ENCODE results near the gene CTSA.

The CTSA gene

GRCh38 chr20:45912344-45912682 lies 21.2 kb downstream of the CTSA start:
- peaks cover 40% of the 10 kb centered on the region for H3K4me1 ChIP-seq (ENCODE audit: low read length)
- H3K27ac ChIP-seq (ENCODE audit: low read length), result peak overlapping the region; percentile 69
- no peaks in the 10 kb centered on the region for H4K20me1 ChIP-seq (ENCODE audit: insufficient read depth, low read length)
- no peaks in the 10 kb centered on the region for H3K36me3 ChIP-seq (replicated peaks; ENCODE audit: low read depth, low read length)
- H2AFZ ChIP-seq (ENCODE audit: low read depth, low read length), result peak overlapping the region; percentile 78
- H3K27me3 ChIP-seq (ENCODE audit: low read depth, low read length), result no peaks in the 10 kb centered on the region
- H3K9ac ChIP-seq (ENCODE audit: low read length), result peak overlapping the region; percentile 77
- H3K4me2 ChIP-seq (ENCODE audit: low read length), result peak overlapping the region; percentile 92
- TF ChIP-seq CTCF (IDR thresholded peaks at IDR 0.05; ENCODE audit: low read depth, low read length) (no peak), EZH2phosphoT487 (IDR thresholded peaks at IDR 0.05; ENCODE audit: low read depth) (no peak)
- no peaks in the 10 kb centered on the region for H3K9me3 ChIP-seq (ENCODE audit: insufficient read depth, low read length)
- no peaks in the 10 kb centered on the region; the same call in 1 of the 2 replicates for H3K79me2 ChIP-seq (ENCODE audit: low read length)
- peak overlapping the region; percentile 73 for H3K4me3 ChIP-seq (ENCODE audit: low read length)

DNA sequence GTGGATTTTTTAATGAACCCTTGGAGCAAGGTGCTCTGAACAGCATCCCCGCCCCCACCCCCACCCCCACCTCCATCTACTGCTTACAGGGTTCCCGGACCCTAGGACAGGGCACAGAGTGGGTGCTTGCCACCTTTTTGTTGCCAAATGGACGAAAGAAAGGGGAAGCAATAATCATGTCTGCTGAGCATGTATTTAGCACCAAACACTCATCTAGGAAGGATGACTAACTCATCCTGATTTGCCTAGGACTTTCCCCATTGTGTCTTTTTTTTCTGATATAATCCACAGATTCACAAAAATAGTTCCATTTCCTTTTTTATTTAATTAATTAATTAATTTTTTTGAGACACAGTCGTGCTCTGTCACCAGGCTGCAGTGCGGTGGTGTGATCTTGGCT lies 22.0 kb downstream of the CTSA start:
- Histone ChIP-seq H3K4me1 (ENCODE audit: low read length) (peaks cover 40% of the 10 kb centered on the region), H4K20me1 (ENCODE audit: insufficient read depth, low read length) (no peaks in the 10 kb centered on the region), H3K9ac (ENCODE audit: low read length) (peak overlapping the region; percentile 77; the same call in 1 of the 2 replicates), H3K36me3 (replicated peaks; ENCODE audit: low read depth, low read length) (no peaks in the 10 kb centered on the region), H3K27me3 (ENCODE audit: low read depth, low read length) (no peaks in the 10 kb centered on the region), H3K4me2 (ENCODE audit: low read length) (peak overlapping the region; percentile 92), H2AFZ (ENCODE audit: low read depth, low read length) (no peak overlapping the region), H3K4me3 (ENCODE audit: low read length) (peak overlapping the region; percentile 73), H3K79me2 (ENCODE audit: low read length) (no peaks in the 10 kb centered on the region; the same call in 1 of the 2 replicates), H3K9me3 (ENCODE audit: insufficient read depth, low read length) (no peaks in the 10 kb centered on the region), H3K27ac (ENCODE audit: low read length) (peak overlapping the region; percentile 69)
- TF ChIP-seq EZH2phosphoT487 (IDR thresholded peaks at IDR 0.05; ENCODE audit: low read depth) (no peak), CTCF (IDR thresholded peaks at IDR 0.05; ENCODE audit: low read depth, low read length) (no peak)

DNA sequence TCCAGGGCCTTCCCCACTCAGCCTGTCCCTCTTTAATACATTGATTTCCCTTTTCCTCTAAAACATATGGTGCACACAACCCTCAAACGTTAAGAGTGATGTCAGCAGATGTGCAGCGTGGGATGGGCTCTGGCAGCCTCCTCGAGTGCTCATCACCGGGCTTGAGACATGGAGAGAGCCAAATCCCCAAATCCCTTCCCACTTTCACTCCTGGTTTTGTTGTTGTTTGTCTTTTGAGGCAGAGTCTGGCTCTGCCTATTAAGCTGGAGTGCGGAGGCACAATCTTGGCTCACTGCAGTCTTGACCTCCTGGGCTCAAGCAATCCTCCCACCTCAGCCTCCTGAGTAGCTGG lies 26.6 kb downstream of the CTSA start:
- H3K27me3 ChIP-seq (ENCODE audit: low read depth, low read length), result peaks cover 8% of the 10 kb centered on the region; the same call in 1 of the 2 replicates
- H3K79me2 ChIP-seq (ENCODE audit: low read length), result no peaks in the 10 kb centered on the region
- no peak overlapping the region for H3K4me2 ChIP-seq (ENCODE audit: low read length)
- H3K36me3 ChIP-seq (replicated peaks; ENCODE audit: low read depth, low read length), result no peaks in the 10 kb centered on the region
- no peaks in the 10 kb centered on the region for H4K20me1 ChIP-seq (ENCODE audit: insufficient read depth, low read length)
- peaks cover 18% of the 10 kb centered on the region for H3K4me1 ChIP-seq (ENCODE audit: low read length)
- H3K4me3 ChIP-seq (ENCODE audit: low read length), result no peak overlapping the region
- no peaks in the 10 kb centered on the region for H3K9me3 ChIP-seq (ENCODE audit: insufficient read depth, low read length)
- no peak overlapping the region for H2AFZ ChIP-seq (ENCODE audit: low read depth, low read length)
- H3K27ac ChIP-seq (ENCODE audit: low read length), result no peak overlapping the region
- no peak overlapping the region for H3K9ac ChIP-seq (ENCODE audit: low read length)
- TF ChIP-seq CTCF (IDR thresholded peaks at IDR 0.05; ENCODE audit: low read depth, low read length) (no peak), EZH2phosphoT487 (IDR thresholded peaks at IDR 0.05; ENCODE audit: low read depth) (no peak)

DNA sequence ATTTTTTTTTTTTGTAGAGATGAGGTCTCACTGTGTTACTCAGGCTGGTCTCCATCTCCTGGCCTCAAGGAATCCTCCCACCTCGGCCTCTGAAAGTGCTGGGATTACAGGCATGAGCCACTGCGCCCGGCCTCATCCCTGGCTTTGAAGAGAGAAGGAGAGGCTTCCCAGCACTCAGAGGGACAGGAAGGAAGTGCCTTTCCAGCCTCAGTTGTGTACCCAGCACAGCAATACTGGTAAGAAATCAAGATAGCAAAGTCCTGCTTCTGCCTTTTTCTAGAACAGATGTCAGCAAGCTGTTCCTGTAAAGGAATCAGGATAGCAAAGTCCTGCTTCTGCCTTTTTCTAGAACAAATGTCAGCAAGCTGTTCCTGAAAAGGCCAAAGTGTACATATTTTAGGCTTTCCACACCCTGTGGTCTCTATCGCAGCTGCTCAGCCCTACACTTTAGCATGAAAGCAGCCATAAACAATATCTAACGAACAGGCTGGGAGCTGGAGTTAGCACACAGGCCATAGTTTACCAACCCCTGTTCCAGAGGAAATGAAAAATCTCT lies 27.1 kb downstream of the CTSA start:
- Histone ChIP-seq H3K4me1 (ENCODE audit: low read length) (peaks cover 13% of the 10 kb centered on the region), H2AFZ (ENCODE audit: low read depth, low read length) (no peak overlapping the region), H3K27me3 (ENCODE audit: low read depth, low read length) (peaks cover 8% of the 10 kb centered on the region; the same call in 1 of the 2 replicates), H3K27ac (ENCODE audit: low read length) (no peak overlapping the region), H3K4me2 (ENCODE audit: low read length) (no peak overlapping the region), H3K9ac (ENCODE audit: low read length) (no peak overlapping the region), H3K36me3 (replicated peaks; ENCODE audit: low read depth, low read length) (no peaks in the 10 kb centered on the region), H4K20me1 (ENCODE audit: insufficient read depth, low read length) (no peaks in the 10 kb centered on the region), H3K79me2 (ENCODE audit: low read length) (no peaks in the 10 kb centered on the region), H3K9me3 (ENCODE audit: insufficient read depth, low read length) (no peaks in the 10 kb centered on the region), H3K4me3 (ENCODE audit: low read length) (no peak overlapping the region)
- TF ChIP-seq EZH2phosphoT487 (IDR thresholded peaks at IDR 0.05; ENCODE audit: low read depth), result no peak
- no peak for TF ChIP-seq CTCF (IDR thresholded peaks at IDR 0.05; ENCODE audit: low read depth, low read length)

Data from OCI-LY3 (cell line).